ENCODE data around the gene PRCD.
"Not testable (repeated sequence)": the region's sequence is repeated elsewhere in the genome, so short reads cannot be mapped to it uniquely, and the experiment has no call there.

Gene PRCD

GRCh38 chr17:76527430-76528111, 12.3 kb upstream of the PRCD start:
- DNase-seq (ENCODE audit: low spot score), result no peak

- DNase-seq (ENCODE audit: low spot score), result no peak
Observed at GRCh38 chr17:76528156-76528527, 11.7 kb upstream of the PRCD start.

GRCh38 chr17:76528528-76529223, 11.2 kb upstream of the PRCD start:
- DNase-seq (ENCODE audit: low spot score), result no peak

- no peak for DNase-seq (ENCODE audit: low spot score)
Observed at GRCh38 chr17:76529224-76530094, 10.4 kb upstream of the PRCD start.

GRCh38 chr17:76530095-76530723, 9.6 kb upstream of the PRCD start:
- DNase-seq (ENCODE audit: low spot score), result no peak

GRCh38 chr17:76530811-76531485, 8.9 kb upstream of the PRCD start:
- DNase-seq (ENCODE audit: low spot score), result no peak

GRCh38 chr17:76531486-76532038, 8.3 kb upstream of the PRCD start:
- no peak for DNase-seq (ENCODE audit: low spot score)

GRCh38 chr17:76532072-76532651, 7.7 kb upstream of the PRCD start:
- no peak for DNase-seq (ENCODE audit: low spot score)

GRCh38 chr17:76533640-76534359, 6.0 kb upstream of the PRCD start:
- not testable (repeated sequence) for DNase-seq (ENCODE audit: low spot score)

GRCh38 chr17:76534831-76535732, 4.8 kb upstream of the PRCD start:
- no peak for DNase-seq (ENCODE audit: low spot score)

- DNase-seq (ENCODE audit: low spot score), result no peak
Observed at GRCh38 chr17:76535788-76536510, 3.9 kb upstream of the PRCD start.

GRCh38 chr17:76536511-76537287, 3.1 kb upstream of the PRCD start:
- no peak for DNase-seq (ENCODE audit: low spot score)

- DNase-seq (ENCODE audit: low spot score), result no peak
Observed at GRCh38 chr17:76537288-76537577, 2.6 kb upstream of the PRCD start.

GRCh38 chr17:76537578-76538280, 2.1 kb upstream of the PRCD start, which contains the start of gene CYGB:
Gene CYGB (minus strand): TSS chr17:76537709. CDS start chr17:76537542, 167 bp downstream.
- DNase-seq (ENCODE audit: low spot score), result no peak

- DNase-seq (ENCODE audit: low spot score), result no peak
Observed at GRCh38 chr17:76538281-76538931, 1.4 kb upstream of the PRCD start.

GRCh38 chr17:76538941-76539570, 788 bp upstream of the PRCD start:
- no peak for DNase-seq (ENCODE audit: low spot score)

Data from activated CD4-positive, alpha-beta T cell treated with anti-CD3 and anti-CD28 coated beads, Interleukin-2, Interleukin-4, amounts not matched to agents 100 ng/mL and 50 ng/mL, durations not matched to agents 16 hours and 8 hours (primary cell).